Activated CD8-positive, alpha-beta memory T cell treated with anti-CD3 and anti-CD28 coated beads for 1 hour (primary cell): Measurements from ENCODE around the gene EMX1.

Experiments used
- DNase-seq, 2 donors: peaks; one replicate each; pipeline ENCODE4 v3.0.0-alpha.2; 2020; ENCODE audit warnings: low read depth in 1 of 2; ENCODE audit errors: extremely low read depth in 1 of 2

EMX1 gene

DNA sequence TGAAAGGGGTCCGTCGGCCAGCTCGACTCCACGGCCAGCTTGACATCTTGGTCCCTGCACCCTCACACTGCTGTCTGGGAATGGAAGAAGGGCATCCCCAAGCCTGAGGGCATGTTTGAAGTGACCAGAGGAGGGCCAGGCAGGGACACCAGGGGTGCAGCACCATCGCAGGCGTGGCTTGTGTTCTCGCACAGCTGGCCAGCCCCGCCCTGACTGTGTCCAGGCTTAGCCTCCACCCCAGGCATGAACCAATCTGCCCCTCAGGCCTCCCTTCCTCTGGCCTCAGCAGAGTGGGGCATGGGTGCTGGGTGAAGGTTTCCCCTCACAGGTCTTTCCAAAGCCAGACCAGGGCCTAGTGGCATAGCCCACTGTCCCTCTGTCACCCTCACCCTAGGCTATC, 25.0 kb downstream of the EMX1 start:
- no peak for DNase-seq

DNA sequence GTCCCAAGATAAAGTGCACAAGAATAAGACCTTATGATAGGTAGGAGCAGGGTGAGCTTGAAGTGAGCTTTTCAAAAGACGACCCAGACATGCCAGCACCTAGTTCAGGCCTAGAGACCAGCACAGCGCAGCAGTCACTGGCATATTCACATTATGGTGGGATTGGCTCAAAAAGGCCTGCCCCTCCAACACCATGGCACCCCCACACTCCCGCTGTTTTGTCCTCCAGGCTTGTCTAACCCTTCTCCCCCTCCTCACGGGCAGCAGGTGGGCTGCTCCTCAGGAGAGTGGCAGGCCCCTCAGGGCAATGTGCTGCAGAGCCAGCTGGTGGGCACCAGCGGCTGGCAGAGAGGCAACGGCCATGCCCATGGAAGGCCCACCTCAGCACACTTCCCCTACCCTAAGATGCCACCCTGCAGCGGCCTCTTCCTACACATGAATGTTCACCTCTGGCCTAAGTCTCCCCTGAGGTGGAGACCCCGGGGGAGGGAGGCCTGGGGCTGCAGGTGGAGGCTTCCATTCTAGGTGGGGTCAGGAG, 25.6 kb downstream of the EMX1 start:
- no peak for DNase-seq

DNA sequence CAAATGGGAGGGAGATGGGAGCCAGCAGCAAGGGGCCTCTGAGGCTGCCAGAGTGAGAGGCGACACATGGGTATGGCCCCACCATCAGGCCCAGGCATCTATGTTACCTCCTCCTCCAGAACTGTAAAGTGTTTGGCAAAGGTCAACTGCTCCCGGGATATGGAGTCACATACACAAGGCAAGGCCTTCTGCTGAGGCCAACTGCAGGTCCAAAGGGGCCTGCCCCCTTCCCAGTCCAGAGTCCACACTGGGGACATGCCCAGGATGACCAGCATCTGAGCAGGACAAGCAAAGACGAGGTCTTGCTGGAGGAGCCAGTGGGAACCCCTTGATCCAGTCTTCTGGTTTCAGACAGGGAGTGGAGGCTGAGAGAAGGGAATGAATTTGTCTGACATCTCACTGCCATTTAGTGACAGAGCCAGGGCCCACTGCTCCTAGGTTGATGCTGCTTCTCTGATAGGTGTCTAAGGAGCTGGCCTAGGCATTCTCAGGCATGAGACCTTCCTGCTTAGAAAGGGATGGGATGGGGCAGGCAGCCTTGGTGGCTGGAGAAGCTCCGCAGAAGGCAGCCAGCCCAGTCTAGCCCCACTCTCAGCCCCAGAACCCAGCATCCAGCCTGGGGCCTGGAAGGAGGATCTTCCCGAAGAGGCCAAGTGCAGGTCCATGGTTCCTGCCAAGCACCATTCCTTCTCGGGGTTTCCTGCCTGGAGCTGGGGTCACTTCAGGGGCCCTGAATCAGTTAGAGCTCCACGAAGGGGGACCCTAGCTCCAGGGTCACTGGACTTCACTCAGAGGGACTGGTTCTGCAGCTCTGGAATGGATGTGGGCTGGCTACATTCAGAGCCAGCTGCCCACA, 26.4 kb downstream of the EMX1 start:
- DNase-seq = no peak

GRCh38 chr2:72944804-72945449, 27.6 kb downstream of the EMX1 start:
- DNase-seq = no peak

- DNase-seq = no peak
These were observed 28.2 kb downstream of the EMX1 start for GRCh38 chr2:72945450-72946019.

- no peak for DNase-seq
These were observed 29.1 kb downstream of the EMX1 start for GRCh38 chr2:72946466-72946865.

DNA sequence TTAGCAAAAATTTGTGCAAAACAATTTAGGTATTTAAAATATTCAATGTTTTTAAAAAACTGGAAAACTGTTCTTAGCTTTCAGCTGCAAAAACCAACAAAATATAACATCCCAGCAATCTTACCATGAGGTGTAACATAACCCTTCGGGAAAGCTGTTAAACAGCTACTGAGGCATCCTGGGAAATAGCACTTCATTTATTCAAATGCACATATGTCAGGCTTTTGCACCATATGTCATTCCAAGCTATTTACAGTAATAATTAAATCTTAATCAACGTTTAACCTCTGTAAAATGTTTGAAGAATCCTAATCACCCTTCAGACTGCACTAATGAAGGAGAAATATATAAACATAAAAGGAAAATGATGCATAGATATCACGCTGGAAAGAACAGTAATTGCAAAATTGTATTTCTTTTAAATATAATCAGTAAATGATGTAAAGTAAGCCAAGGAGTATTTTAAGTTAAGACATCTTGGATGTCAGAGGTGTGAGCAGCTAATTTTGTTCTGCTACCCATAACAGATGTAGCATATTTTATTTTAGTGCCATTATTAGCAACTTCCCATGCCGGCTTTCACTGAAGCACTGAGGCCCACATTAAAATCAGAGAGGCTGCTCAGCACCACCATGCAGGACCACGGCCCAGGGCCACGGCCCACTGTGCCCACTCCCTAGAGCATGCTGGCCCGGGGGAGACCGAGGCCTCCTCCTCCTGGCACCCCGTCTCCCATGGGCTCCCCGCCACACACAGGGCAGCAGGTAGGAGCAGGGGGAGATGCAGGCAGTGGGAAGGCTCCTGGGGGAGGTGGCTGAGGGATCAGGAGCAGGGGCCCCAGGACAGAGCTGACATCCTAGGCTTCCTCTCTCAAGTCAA, 30.9 kb downstream of the EMX1 start:
- DNase-seq = no peak

- DNase-seq = no peak
These were observed 31.7 kb downstream of the EMX1 start for GRCh38 chr2:72949045-72949444.

- DNase-seq = no peak
These were observed 32.3 kb downstream of the EMX1 start for GRCh38 chr2:72949642-72950041.

DNA sequence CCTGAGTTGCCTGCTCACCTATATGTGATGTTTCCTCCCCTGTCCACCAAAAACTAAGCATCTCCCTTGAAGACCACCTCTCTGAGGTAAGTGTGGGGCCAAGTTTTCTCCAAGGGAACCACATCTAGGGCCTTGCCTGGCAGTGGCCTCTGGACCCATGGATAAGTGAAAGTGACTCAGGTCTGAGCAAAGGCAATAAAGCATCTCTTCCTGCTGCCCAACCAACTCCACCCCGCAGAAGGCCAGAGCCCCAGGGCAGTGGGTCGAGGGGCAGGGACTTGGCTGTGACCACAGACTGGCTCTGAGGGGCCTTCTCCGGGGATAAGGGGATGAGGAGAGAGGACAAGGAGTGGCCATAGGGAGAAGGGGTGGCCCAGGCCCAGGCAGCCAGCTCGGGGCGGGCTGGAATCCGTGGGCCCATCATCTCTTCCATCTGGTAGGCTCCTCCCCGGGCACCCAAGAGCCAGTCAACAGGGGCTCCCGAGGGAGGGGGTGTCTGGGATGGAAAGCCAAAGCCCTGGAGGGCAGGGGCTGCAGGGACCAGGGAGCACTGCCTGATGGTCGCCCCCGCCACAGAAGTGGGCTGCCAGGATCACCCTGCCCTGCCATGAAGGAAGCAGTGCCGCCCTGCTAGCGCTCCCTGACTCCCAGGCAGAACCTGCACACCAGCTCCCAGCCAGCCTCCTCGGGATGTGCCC, 33.4 kb downstream of the EMX1 start:
- no peak for DNase-seq

- no peak for DNase-seq
These were observed 34.2 kb downstream of the EMX1 start for GRCh38 chr2:72951303-72952095.

DNA sequence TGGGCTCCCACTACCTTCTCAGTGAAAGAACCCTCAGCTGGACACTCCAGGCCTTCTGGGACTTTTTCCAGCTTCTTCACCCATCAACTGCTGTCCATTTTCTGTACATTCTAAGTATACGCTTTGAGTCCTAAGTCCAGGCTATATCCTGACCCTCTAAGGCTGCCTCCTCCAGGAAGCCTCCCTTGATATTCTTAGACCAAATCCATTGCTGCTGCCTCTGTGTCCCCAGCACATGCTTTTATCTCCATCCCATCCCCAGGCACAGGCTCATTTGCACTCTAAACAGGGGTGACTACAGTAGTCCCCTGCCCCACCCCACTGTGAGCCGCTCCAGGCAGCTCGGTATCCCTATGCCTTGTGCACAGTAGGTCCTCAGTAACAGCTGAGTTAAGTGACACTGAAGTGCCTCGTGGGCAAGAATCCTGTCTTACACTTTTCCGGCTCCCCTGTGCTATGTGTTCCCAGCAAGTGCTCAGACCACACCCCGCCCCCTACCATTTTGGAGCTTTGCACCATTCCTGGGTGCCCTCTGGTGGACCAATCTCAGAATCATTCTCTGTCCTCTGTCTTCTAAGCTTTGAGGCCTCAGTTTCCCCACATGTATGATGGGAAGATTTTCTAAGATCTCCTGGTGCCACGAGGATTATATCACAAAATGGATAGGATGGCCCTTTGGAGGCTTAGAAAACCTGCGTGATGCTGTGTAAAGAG, 34.9 kb downstream of the EMX1 start:
- DNase-seq = no peak

DNA sequence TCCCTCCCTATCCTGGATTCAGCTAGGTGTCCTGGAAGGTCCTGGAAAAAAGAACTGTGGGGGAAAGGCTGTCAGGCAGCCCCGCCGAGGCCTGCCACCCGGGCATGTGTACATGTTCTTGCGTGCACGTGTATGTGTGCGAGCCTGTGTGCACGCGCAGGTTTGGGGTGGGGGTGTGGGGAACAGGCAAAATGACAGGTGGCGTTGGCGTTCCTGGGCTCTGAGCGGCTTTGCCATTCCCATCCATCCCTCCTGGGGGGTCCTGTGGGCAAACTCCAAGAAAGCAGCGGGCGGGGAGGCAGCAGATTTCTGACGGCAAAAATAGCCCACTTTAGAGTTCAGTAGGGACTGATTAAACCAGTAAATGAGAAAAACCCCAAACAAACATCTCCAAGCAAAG, 35.6 kb downstream of the EMX1 start:
- DNase-seq = no peak

DNA sequence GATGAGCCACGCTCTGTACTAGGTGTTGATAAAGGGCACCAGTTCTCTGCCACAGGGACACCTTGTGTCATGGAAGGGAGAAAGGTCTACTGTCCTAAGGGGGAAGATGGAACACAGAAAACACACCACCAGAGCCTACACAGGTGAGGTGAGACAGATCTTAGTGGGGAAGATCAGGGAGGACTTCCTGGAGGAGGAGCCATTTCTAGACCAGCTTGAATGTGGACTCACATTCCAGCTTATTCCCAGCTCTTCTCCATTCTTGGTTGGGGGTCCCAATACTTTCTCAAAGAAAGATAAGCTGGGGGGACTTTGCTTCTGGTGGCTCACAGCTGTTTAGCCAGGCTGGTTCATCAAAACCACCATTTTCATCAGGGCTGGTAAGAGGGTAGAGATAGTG, 36.2 kb downstream of the EMX1 start:
- no peak for DNase-seq

GRCh38 chr2:72953976-72954375, 36.7 kb downstream of the EMX1 start:
- no peak for DNase-seq

DNA sequence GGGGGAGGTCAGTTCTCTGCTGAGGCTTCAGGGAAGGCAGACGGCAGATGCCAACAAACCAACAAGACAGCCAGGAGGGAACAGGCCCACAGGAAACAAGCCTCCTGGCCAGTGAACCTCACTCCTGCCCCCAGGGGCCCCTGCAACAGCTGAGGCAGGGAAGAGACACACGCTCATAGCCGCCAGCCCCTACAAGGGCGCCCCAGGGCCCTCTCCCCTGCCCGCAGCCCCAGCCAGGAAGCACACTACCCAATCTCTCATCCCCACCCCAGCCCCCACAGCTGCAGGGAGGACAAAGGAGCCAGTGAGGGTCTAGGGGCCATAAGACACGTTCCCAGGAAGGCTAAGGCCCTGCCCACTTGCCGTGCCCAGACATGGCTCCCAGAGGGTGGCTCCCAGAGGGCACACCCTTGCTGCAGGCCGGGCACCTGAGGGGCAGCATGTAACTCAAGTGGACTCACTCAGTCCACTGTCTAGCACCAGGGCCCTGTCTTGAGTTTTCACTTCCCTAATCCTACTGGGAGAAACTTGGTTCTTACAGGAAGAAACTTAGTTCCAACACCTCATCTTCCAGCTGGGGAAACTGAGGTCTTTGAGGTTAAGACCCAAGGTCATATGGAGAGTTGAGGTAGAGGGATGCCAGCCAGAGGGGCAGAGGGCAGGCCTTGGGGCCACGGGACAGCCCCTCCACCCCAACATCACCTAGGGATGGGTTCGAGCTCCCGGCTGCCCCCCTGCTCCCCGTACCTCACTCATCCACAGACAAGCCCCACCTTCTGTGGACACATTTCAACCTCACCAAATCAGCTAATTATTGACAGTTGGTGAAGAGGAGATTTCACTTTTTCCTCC, 37.3 kb downstream of the EMX1 start:
- DNase-seq = no peak

DNA sequence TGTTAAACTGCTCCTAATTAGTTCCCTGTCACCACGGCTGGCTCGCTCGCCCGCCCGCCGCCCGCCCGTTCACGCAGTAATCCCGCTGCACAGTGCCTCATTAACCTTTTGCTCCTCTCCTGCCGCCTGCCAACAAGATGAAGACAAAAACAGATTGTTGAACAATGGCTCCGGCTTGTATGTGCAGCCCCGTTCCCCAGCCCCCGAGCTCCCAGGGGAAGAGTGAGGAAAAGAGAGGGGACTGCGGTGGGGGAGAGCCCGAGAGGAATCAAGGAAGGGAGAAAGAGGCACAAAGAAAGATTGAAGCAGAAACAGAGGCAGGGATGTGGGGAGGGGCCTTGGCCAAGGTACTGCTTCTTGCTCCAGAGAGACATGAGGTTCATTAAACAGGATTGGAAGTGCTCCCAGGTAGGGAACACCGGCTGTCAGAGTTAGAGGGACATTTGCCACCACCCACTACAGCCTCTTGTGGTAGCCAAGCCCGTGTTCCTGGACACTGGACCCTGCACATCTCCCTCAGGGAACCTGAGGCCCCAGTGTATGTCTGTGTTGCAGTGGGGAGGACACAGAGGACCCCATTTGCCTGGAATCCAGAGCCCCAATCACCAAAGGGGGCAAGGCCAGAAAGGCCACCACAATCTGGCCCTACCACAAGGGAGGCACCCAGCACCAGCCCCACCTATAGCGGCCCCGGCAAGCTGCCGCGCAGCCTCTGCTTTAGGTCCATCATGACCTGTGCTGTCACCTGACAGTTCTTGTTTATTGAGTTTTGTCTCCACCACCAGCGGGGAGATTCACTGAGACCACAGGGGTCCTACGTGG, 38.1 kb downstream of the EMX1 start:
- no peak for DNase-seq
